ENCODE results near the gene FBXL17.
A peak's percentile ranks its signal among the peaks of the same experiment; 100 is the strongest.

Gene FBXL17

GRCh38 chr5:107869438-107870115, 512.3 kb downstream of the FBXL17 start:
- Histone ChIP-seq H3K9me3 (no peaks in the 10 kb centered on the region), H3K4me1 (peaks cover 19% of the 10 kb centered on the region), H3K36me3 (replicated peaks) (no peaks in the 10 kb centered on the region), H3K27me3 (ENCODE audit: low read depth) (no peaks in the 10 kb centered on the region), H3K4me3 (no peak overlapping the region)
- in situ Hi-C loops (cut with MboI; ENCODE audit: low sequenced_read_pairs), result no loop called here
- DNase-seq (ENCODE audit: low spot score in 2 of 2), result peak in 1 of 2 experiments; percentile 8

DNA sequence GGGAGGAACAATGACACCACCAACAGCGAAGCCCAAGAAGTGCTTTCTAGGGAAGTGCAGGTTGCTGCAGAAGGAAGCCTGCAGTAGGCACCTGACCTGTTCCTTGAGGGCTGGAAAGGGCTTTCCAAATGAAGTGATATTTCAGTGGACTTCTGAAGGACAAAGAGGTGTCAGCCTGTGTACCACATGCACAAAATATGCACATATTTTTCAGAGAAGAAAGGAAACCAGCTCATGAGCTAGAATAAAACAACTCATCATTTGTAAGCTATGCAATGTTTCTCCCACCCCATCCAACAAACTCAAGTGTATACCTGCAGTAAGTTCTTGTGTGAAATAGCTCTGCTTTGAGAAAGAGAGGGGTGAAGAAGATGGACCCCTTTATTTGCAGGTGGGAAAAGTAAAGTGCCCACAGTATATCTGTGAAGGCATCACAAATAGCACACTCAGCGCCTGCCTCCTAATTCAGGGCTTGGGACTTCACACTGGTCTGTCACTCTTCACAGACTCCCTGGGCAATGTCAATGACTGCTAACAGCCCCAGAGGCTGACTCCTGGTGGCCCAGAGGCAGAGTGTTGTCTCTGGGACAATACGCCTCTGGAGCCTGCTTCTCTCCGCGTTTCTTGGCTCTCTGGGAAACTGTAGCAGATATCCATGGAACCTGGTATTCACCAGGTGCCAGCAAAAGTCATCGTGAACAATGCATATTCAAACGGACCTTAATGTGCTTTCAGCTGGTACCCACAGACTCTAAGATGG, 513.1 kb downstream of the FBXL17 start:
- in situ Hi-C loops (cut with MboI; ENCODE audit: low sequenced_read_pairs), result no loop called here
- no peaks in the 10 kb centered on the region for H3K36me3 ChIP-seq (replicated peaks)

GRCh38 chr5:107867266-107867665, 514.6 kb downstream of the FBXL17 start:
- H3K9me3 ChIP-seq, result no peaks in the 10 kb centered on the region
- H3K27me3 ChIP-seq (ENCODE audit: low read depth), result no peaks in the 10 kb centered on the region
- H3K4me3 ChIP-seq, result no peak overlapping the region
- peaks cover 19% of the 10 kb centered on the region for H3K4me1 ChIP-seq
- in situ Hi-C loops (cut with MboI; ENCODE audit: low sequenced_read_pairs), result no loop called here
- no peak for DNase-seq (ENCODE audit: low spot score in 2 of 2)
- H3K36me3 ChIP-seq (replicated peaks), result no peaks in the 10 kb centered on the region

More for the DNA sequence above, 513.1 kb downstream of the FBXL17 start:
- no peaks in the 10 kb centered on the region for H3K9me3 ChIP-seq
- H3K4me3 ChIP-seq, result no peak overlapping the region
- H3K4me1 ChIP-seq, result peaks cover 19% of the 10 kb centered on the region
- peak in 1 of 2 experiments; percentile 22 for DNase-seq (ENCODE audit: low spot score in 2 of 2)
- no peaks in the 10 kb centered on the region for H3K27me3 ChIP-seq (ENCODE audit: low read depth)

GRCh38 chr5:107864793-107865192, 517.1 kb downstream of the FBXL17 start:
- Histone ChIP-seq H3K4me1 (peaks cover 19% of the 10 kb centered on the region), H3K4me3 (no peak overlapping the region), H3K9me3 (no peaks in the 10 kb centered on the region), H3K27me3 (ENCODE audit: low read depth) (no peaks in the 10 kb centered on the region), H3K36me3 (replicated peaks) (no peaks in the 10 kb centered on the region)
- no peak for DNase-seq (ENCODE audit: low spot score in 2 of 2)
- in situ Hi-C loops (cut with MboI; ENCODE audit: low sequenced_read_pairs), result no loop called here

DNA sequence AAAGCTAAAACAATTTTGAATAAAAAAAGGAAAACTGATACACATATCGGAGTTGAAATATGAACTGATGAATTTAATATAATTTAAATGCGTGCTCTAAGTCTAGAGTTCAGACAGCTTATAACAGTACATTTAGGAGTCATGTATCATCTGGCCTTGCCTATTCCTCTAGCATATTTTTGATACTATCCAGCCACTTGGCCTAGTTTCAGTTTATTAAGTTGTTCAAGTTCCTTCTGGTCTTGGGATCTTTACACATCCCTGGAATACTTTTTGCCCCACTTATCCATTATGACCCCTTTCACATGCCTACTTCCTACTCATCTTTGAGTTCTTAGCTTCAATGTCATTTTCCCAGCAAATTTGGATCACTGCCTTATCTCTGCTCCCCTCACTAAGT, 518.8 kb downstream of the FBXL17 start:
- no peak for DNase-seq (ENCODE audit: low spot score in 2 of 2)
- Histone ChIP-seq H3K4me1 (peaks cover 3% of the 10 kb centered on the region), H3K27me3 (ENCODE audit: low read depth) (no peaks in the 10 kb centered on the region), H3K4me3 (no peak overlapping the region), H3K9me3 (no peaks in the 10 kb centered on the region), H3K36me3 (replicated peaks) (no peaks in the 10 kb centered on the region)
- in situ Hi-C loops (cut with MboI; ENCODE audit: low sequenced_read_pairs), result no loop called here

- no peaks in the 10 kb centered on the region for H3K9me3 ChIP-seq
- H3K36me3 ChIP-seq (replicated peaks), result no peaks in the 10 kb centered on the region
- no peaks in the 10 kb centered on the region for H3K27me3 ChIP-seq (ENCODE audit: low read depth)
- H3K4me3 ChIP-seq, result no peak overlapping the region
- no peaks in the 10 kb centered on the region for H3K4me1 ChIP-seq
- DNase-seq (ENCODE audit: low spot score in 2 of 2), result no peak
- in situ Hi-C loops (cut with MboI; ENCODE audit: low sequenced_read_pairs), result no loop called here
These were observed 520.3 kb downstream of the FBXL17 start for GRCh38 chr5:107861565-107861964.

GRCh38 chr5:107860044-107860443, 521.9 kb downstream of the FBXL17 start:
- Histone ChIP-seq H3K4me1 (no peaks in the 10 kb centered on the region), H3K27me3 (ENCODE audit: low read depth) (no peaks in the 10 kb centered on the region), H3K4me3 (no peak overlapping the region), H3K9me3 (no peaks in the 10 kb centered on the region), H3K36me3 (replicated peaks) (no peaks in the 10 kb centered on the region)
- DNase-seq (ENCODE audit: low spot score in 2 of 2), result no peak
- in situ Hi-C loops (cut with MboI; ENCODE audit: low sequenced_read_pairs), result no loop called here

DNA sequence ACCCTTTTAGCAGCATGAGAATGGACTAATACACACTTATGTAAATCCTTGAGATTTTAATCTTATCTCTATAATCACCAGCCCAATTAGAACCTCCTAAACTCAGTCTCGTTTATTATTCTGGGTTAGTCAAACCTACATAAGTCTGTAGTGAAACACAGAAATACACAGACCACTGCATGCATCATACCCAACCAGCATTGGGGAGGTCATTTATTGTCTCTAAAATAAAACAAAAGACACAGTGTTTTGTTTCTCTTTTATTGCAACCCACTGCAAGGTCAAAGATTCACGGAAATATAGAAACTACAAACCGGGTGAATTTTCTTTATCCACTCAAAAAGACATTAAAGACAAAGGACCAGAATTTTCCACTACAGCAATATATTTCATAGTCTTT, 523.1 kb downstream of the FBXL17 start:
- in situ Hi-C loops (cut with MboI; ENCODE audit: low sequenced_read_pairs), result no loop called here
- DNase-seq (ENCODE audit: low spot score in 2 of 2), result no peak
- H3K27me3 ChIP-seq (ENCODE audit: low read depth), result no peaks in the 10 kb centered on the region

DNA sequence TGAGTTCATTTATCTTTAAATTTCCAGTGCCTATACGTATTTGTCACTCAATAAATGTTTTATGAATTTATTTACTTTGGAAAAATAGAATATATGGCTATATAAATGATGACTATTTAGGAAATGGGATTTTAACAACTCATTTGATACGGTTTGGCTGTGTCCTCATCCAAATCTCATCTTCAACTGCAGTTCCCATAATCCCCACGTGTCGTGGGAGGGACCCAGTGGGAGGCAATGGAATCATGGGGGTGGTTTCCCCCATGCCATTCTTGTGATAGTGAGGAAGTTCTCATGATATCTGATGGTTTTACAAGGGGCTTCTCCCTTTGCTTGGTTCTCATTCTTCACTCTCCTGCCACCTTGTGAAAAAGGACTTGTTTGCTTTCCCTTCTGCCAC, 523.6 kb downstream of the FBXL17 start:
- Histone ChIP-seq H3K36me3 (replicated peaks) (no peaks in the 10 kb centered on the region), H3K9me3 (no peaks in the 10 kb centered on the region), H3K4me1 (no peaks in the 10 kb centered on the region), H3K27me3 (ENCODE audit: low read depth) (no peaks in the 10 kb centered on the region), H3K4me3 (no peak overlapping the region)
- no peak for DNase-seq (ENCODE audit: low spot score in 2 of 2)
- in situ Hi-C loops (cut with MboI; ENCODE audit: low sequenced_read_pairs), result no loop called here

More for the DNA sequence above, 523.1 kb downstream of the FBXL17 start:
- H3K4me3 ChIP-seq, result no peak overlapping the region
- no peaks in the 10 kb centered on the region for H3K9me3 ChIP-seq
- no peaks in the 10 kb centered on the region for H3K36me3 ChIP-seq (replicated peaks)
- H3K4me1 ChIP-seq, result no peaks in the 10 kb centered on the region

DNA sequence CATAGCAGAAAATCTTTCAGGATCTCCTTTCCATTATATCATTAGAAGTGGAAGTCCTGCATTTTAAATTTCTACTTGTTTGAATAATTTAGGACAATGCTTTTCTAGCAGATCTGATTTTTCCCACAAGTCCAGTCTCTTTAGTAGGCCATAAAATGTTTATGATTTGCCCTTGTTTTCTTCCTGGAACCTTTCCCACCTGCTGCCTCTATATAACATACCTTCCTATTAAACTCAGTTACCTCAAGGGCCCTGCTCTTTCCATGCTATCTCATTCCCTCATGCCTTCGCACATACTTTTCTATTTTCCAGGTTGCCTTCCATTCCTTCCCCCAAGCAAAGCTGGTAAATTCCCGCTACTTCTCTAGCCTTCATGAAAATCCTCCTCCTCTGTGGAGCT, 524.1 kb downstream of the FBXL17 start:
- no peak for DNase-seq (ENCODE audit: low spot score in 2 of 2)
- Histone ChIP-seq H3K4me3 (no peak overlapping the region), H3K36me3 (replicated peaks) (no peaks in the 10 kb centered on the region), H3K4me1 (no peaks in the 10 kb centered on the region), H3K27me3 (ENCODE audit: low read depth) (no peaks in the 10 kb centered on the region), H3K9me3 (no peaks in the 10 kb centered on the region)
- in situ Hi-C loops (cut with MboI; ENCODE audit: low sequenced_read_pairs), result no loop called here

DNA sequence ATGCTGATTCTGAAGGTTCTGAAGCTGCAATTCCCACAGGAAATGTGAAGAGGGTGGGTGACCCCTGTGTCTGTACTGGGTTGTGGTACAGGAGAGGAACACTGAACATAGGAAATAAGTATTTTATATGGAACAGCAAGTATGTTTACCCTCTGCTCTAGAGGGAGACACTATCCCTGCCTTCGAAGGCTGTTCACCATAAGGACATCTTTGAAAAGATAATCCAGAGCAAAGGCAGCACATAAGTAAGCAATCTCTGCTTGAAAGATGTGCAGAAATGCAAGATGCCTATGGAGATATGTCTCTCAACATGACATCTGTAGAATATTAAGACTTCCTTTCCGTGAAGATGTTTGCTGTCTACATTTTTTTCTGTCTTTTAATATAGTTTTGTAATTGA, 526.7 kb downstream of the FBXL17 start:
- no peaks in the 10 kb centered on the region for H3K36me3 ChIP-seq (replicated peaks)
- H3K4me3 ChIP-seq, result no peak overlapping the region
- DNase-seq (ENCODE audit: low spot score in 2 of 2), result no peak
- in situ Hi-C loops (cut with MboI; ENCODE audit: low sequenced_read_pairs), result no loop called here
- H3K9me3 ChIP-seq, result no peaks in the 10 kb centered on the region
- H3K27me3 ChIP-seq (ENCODE audit: low read depth), result no peaks in the 10 kb centered on the region
- no peaks in the 10 kb centered on the region for H3K4me1 ChIP-seq

- no peaks in the 10 kb centered on the region for H3K4me1 ChIP-seq
- DNase-seq (ENCODE audit: low spot score in 2 of 2), result no peak
- no peaks in the 10 kb centered on the region for H3K27me3 ChIP-seq (ENCODE audit: low read depth)
- H3K36me3 ChIP-seq (replicated peaks), result no peaks in the 10 kb centered on the region
- H3K9me3 ChIP-seq, result no peaks in the 10 kb centered on the region
- in situ Hi-C loops (cut with MboI; ENCODE audit: low sequenced_read_pairs), result no loop called here
- H3K4me3 ChIP-seq, result no peak overlapping the region
These were observed 528.2 kb downstream of the FBXL17 start for GRCh38 chr5:107853696-107854095.

DNA sequence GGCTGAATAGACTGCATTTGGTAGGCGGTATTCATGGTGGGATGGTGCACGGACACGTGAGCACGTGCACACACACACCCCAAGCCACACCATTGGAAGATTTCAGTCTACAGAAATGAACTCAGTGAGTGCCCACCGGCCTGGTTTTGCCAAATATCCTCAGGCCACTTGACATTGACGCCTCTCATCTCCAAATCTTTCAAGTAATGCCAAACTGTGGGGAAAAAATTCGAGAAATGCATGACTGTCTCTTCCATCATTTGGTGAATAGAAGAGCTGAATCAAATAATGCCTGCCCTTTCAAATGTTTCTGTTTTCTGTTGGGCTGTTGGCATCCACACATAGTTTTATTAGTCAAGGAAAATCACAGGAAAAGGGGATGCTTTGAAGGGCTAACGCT, 528.9 kb downstream of the FBXL17 start:
- no peaks in the 10 kb centered on the region for H3K27me3 ChIP-seq (ENCODE audit: low read depth)
- no peaks in the 10 kb centered on the region for H3K9me3 ChIP-seq
- DNase-seq (ENCODE audit: low spot score in 2 of 2), result no peak
- H3K4me3 ChIP-seq, result no peak overlapping the region
- in situ Hi-C loops (cut with MboI; ENCODE audit: low sequenced_read_pairs), result no loop called here
- H3K36me3 ChIP-seq (replicated peaks), result no peaks in the 10 kb centered on the region
- no peaks in the 10 kb centered on the region for H3K4me1 ChIP-seq

DNA sequence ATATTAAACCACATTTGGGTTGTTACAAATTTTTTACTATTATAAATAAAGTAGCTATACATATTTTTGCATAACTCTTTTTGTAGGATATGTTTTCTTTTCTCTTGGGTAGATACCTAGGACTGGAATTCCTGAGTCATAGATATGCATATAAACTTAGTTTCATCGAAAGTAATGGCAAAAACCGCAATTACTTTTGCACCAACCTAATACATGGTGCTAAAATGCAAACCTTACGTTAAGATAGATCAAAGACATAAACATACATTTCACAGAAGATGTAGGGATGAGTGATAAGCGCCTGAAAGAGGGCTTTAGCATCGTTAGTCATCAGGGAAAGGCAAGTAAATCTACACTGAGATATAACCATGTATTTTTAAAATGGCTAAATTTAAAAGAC, 532.8 kb downstream of the FBXL17 start:
- H3K4me1 ChIP-seq, result no peaks in the 10 kb centered on the region
- in situ Hi-C loops (cut with MboI; ENCODE audit: low sequenced_read_pairs), result no loop called here
- no peaks in the 10 kb centered on the region for H3K36me3 ChIP-seq (replicated peaks)
- DNase-seq (ENCODE audit: low spot score in 2 of 2), result no peak
- no peaks in the 10 kb centered on the region for H3K9me3 ChIP-seq
- H3K27me3 ChIP-seq (ENCODE audit: low read depth), result no peaks in the 10 kb centered on the region
- H3K4me3 ChIP-seq, result no peak overlapping the region
